ENCODE data around the gene UCN3.

Gene UCN3

GRCh38 chr10:5364890-5365338 is at the start of gene UCN3:
TSS of gene UCN3 (plus strand) at chr10:5364966. CDS start at chr10:5373721, 8,755 bp downstream.
- no peak within 1 kb of the TSS for H3K4me3 ChIP-seq (ENCODE audit: low read depth, low read length)
- no peak within 1 kb of the TSS for H3K27ac ChIP-seq (ENCODE audit: low read depth, low read length)
- no peaks in the 10 kb centered on the region; the same call in 1 of the 2 replicates for H3K4me1 ChIP-seq (ENCODE audit: control insufficient read depth, insufficient read depth, low read length)
- H3K27me3 ChIP-seq (ENCODE audit: control insufficient read depth, insufficient read depth, low read length), result no peaks in the 10 kb centered on the region
- no peaks in the 10 kb centered on the region for H3K36me3 ChIP-seq (ENCODE audit: control insufficient read depth, insufficient read depth, low read length)
- no peaks in the 10 kb centered on the region; the same call in 1 of the 2 replicates for H3K9me3 ChIP-seq (ENCODE audit: control insufficient read depth, insufficient read depth, low read depth, low read length)
- no peak within 1 kb of the TSS for H3K9ac ChIP-seq (ENCODE audit: low read length)

GRCh38 chr10:5317547-5318107 is 47.1 kb upstream of the UCN3 start:
- Histone ChIP-seq H3K36me3 (ENCODE audit: control insufficient read depth, insufficient read depth, low read length) (no peaks in the 10 kb centered on the region), H3K4me3 (ENCODE audit: low read depth, low read length) (no peak overlapping the region), H3K9me3 (ENCODE audit: control insufficient read depth, insufficient read depth, low read depth, low read length) (peaks cover under 1% of the 10 kb centered on the region; the same call in 1 of the 2 replicates), H3K27ac (ENCODE audit: low read depth, low read length) (no peak overlapping the region), H3K27me3 (ENCODE audit: control insufficient read depth, insufficient read depth, low read length) (no peaks in the 10 kb centered on the region), H3K9ac (ENCODE audit: low read length) (no peak overlapping the region), H3K4me1 (ENCODE audit: control insufficient read depth, insufficient read depth, low read length) (no peaks in the 10 kb centered on the region)

GRCh38 chr10:5318148-5318547 is 46.6 kb upstream of the UCN3 start:
- Histone ChIP-seq H3K27me3 (ENCODE audit: control insufficient read depth, insufficient read depth, low read length) (no peaks in the 10 kb centered on the region), H3K4me3 (ENCODE audit: low read depth, low read length) (no peak overlapping the region), H3K9me3 (ENCODE audit: control insufficient read depth, insufficient read depth, low read depth, low read length) (no peaks in the 10 kb centered on the region; the same call in 1 of the 2 replicates), H3K9ac (ENCODE audit: low read length) (no peak overlapping the region), H3K36me3 (ENCODE audit: control insufficient read depth, insufficient read depth, low read length) (no peaks in the 10 kb centered on the region), H3K27ac (ENCODE audit: low read depth, low read length) (no peak overlapping the region), H3K4me1 (ENCODE audit: control insufficient read depth, insufficient read depth, low read length) (no peaks in the 10 kb centered on the region)

- no peaks in the 10 kb centered on the region for H3K36me3 ChIP-seq (ENCODE audit: control insufficient read depth, insufficient read depth, low read length)
- no peaks in the 10 kb centered on the region; the same call in 1 of the 2 replicates for H3K9me3 ChIP-seq (ENCODE audit: control insufficient read depth, insufficient read depth, low read depth, low read length)
- H3K9ac ChIP-seq (ENCODE audit: low read length), result no peak overlapping the region
- H3K27me3 ChIP-seq (ENCODE audit: control insufficient read depth, insufficient read depth, low read length), result no peaks in the 10 kb centered on the region; the same call in 1 of the 2 replicates
- H3K4me3 ChIP-seq (ENCODE audit: low read depth, low read length), result no peak overlapping the region
- H3K27ac ChIP-seq (ENCODE audit: low read depth, low read length), result no peak overlapping the region
- H3K4me1 ChIP-seq (ENCODE audit: control insufficient read depth, insufficient read depth, low read length), result no peaks in the 10 kb centered on the region
These were observed 44.9 kb upstream of the UCN3 start for GRCh38 chr10:5319863-5320262.

GRCh38 chr10:5321273-5321672 is 43.5 kb upstream of the UCN3 start:
- H3K4me1 ChIP-seq (ENCODE audit: control insufficient read depth, insufficient read depth, low read length), result no peaks in the 10 kb centered on the region
- H3K4me3 ChIP-seq (ENCODE audit: low read depth, low read length), result no peak overlapping the region
- H3K36me3 ChIP-seq (ENCODE audit: control insufficient read depth, insufficient read depth, low read length), result no peaks in the 10 kb centered on the region
- no peaks in the 10 kb centered on the region; the same call in 1 of the 2 replicates for H3K27me3 ChIP-seq (ENCODE audit: control insufficient read depth, insufficient read depth, low read length)
- H3K27ac ChIP-seq (ENCODE audit: low read depth, low read length), result no peak overlapping the region
- H3K9ac ChIP-seq (ENCODE audit: low read length), result no peak overlapping the region
- peaks cover 8% of the 10 kb centered on the region for H3K9me3 ChIP-seq (ENCODE audit: control insufficient read depth, insufficient read depth, low read depth, low read length)

GRCh38 chr10:5323446-5323845 is 41.3 kb upstream of the UCN3 start:
- Histone ChIP-seq H3K9ac (ENCODE audit: low read length) (no peak overlapping the region), H3K4me3 (ENCODE audit: low read depth, low read length) (no peak overlapping the region)

GRCh38 chr10:5325076-5325475 is 39.7 kb upstream of the UCN3 start:
- Histone ChIP-seq H3K4me3 (ENCODE audit: low read depth, low read length) (no peak overlapping the region), H3K27ac (ENCODE audit: low read depth, low read length) (no peak overlapping the region), H3K36me3 (ENCODE audit: control insufficient read depth, insufficient read depth, low read length) (no peaks in the 10 kb centered on the region), H3K9ac (ENCODE audit: low read length) (no peak overlapping the region), H3K4me1 (ENCODE audit: control insufficient read depth, insufficient read depth, low read length) (no peaks in the 10 kb centered on the region), H3K9me3 (ENCODE audit: control insufficient read depth, insufficient read depth, low read depth, low read length) (peaks cover 14% of the 10 kb centered on the region), H3K27me3 (ENCODE audit: control insufficient read depth, insufficient read depth, low read length) (no peaks in the 10 kb centered on the region; the same call in 1 of the 2 replicates)

More at GRCh38 chr10:5323446-5323845, 41.3 kb upstream of the UCN3 start:
- H3K4me1 ChIP-seq (ENCODE audit: control insufficient read depth, insufficient read depth, low read length), result no peaks in the 10 kb centered on the region
- no peaks in the 10 kb centered on the region; the same call in 1 of the 2 replicates for H3K27me3 ChIP-seq (ENCODE audit: control insufficient read depth, insufficient read depth, low read length)
- H3K27ac ChIP-seq (ENCODE audit: low read depth, low read length), result no peak overlapping the region
- peaks cover 14% of the 10 kb centered on the region for H3K9me3 ChIP-seq (ENCODE audit: control insufficient read depth, insufficient read depth, low read depth, low read length)
- H3K36me3 ChIP-seq (ENCODE audit: control insufficient read depth, insufficient read depth, low read length), result no peaks in the 10 kb centered on the region

GRCh38 chr10:5334196-5334880 is 30.4 kb upstream of the UCN3 start:
- H3K9ac ChIP-seq (ENCODE audit: low read length), result no peak overlapping the region
- H3K27me3 ChIP-seq (ENCODE audit: control insufficient read depth, insufficient read depth, low read length), result no peaks in the 10 kb centered on the region
- H3K9me3 ChIP-seq (ENCODE audit: control insufficient read depth, insufficient read depth, low read depth, low read length), result peaks cover 6% of the 10 kb centered on the region; the same call in 1 of the 2 replicates
- H3K27ac ChIP-seq (ENCODE audit: low read depth, low read length), result no peak overlapping the region
- H3K36me3 ChIP-seq (ENCODE audit: control insufficient read depth, insufficient read depth, low read length), result no peaks in the 10 kb centered on the region
- no peak overlapping the region for H3K4me3 ChIP-seq (ENCODE audit: low read depth, low read length)
- H3K4me1 ChIP-seq (ENCODE audit: control insufficient read depth, insufficient read depth, low read length), result no peaks in the 10 kb centered on the region

- Histone ChIP-seq H3K27ac (ENCODE audit: low read depth, low read length) (no peak overlapping the region), H3K4me3 (ENCODE audit: low read depth, low read length) (no peak overlapping the region), H3K9me3 (ENCODE audit: control insufficient read depth, insufficient read depth, low read depth, low read length) (peaks cover 5% of the 10 kb centered on the region; the same call in 1 of the 2 replicates), H3K27me3 (ENCODE audit: control insufficient read depth, insufficient read depth, low read length) (no peaks in the 10 kb centered on the region), H3K4me1 (ENCODE audit: control insufficient read depth, insufficient read depth, low read length) (no peaks in the 10 kb centered on the region), H3K9ac (ENCODE audit: low read length) (no peak overlapping the region), H3K36me3 (ENCODE audit: control insufficient read depth, insufficient read depth, low read length) (no peaks in the 10 kb centered on the region)
These were observed 26.8 kb upstream of the UCN3 start for GRCh38 chr10:5338010-5338409.

- Histone ChIP-seq H3K4me3 (ENCODE audit: low read depth, low read length) (no peak overlapping the region), H3K9ac (ENCODE audit: low read length) (no peak overlapping the region), H3K36me3 (ENCODE audit: control insufficient read depth, insufficient read depth, low read length) (no peaks in the 10 kb centered on the region), H3K27me3 (ENCODE audit: control insufficient read depth, insufficient read depth, low read length) (no peaks in the 10 kb centered on the region), H3K9me3 (ENCODE audit: control insufficient read depth, insufficient read depth, low read depth, low read length) (no peaks in the 10 kb centered on the region), H3K27ac (ENCODE audit: low read depth, low read length) (no peak overlapping the region), H3K4me1 (ENCODE audit: control insufficient read depth, insufficient read depth, low read length) (no peaks in the 10 kb centered on the region)
These were observed 21.7 kb upstream of the UCN3 start for GRCh38 chr10:5343092-5343491.

GRCh38 chr10:5343561-5343960 is 21.2 kb upstream of the UCN3 start:
- no peaks in the 10 kb centered on the region for H3K4me1 ChIP-seq (ENCODE audit: control insufficient read depth, insufficient read depth, low read length)
- H3K27me3 ChIP-seq (ENCODE audit: control insufficient read depth, insufficient read depth, low read length), result no peaks in the 10 kb centered on the region
- H3K4me3 ChIP-seq (ENCODE audit: low read depth, low read length), result no peak overlapping the region
- H3K9me3 ChIP-seq (ENCODE audit: control insufficient read depth, insufficient read depth, low read depth, low read length), result no peaks in the 10 kb centered on the region
- no peak overlapping the region for H3K27ac ChIP-seq (ENCODE audit: low read depth, low read length)
- H3K9ac ChIP-seq (ENCODE audit: low read length), result no peak overlapping the region
- no peaks in the 10 kb centered on the region for H3K36me3 ChIP-seq (ENCODE audit: control insufficient read depth, insufficient read depth, low read length)
